ENCODE measurements around the gene FAM177B.

DNA sequence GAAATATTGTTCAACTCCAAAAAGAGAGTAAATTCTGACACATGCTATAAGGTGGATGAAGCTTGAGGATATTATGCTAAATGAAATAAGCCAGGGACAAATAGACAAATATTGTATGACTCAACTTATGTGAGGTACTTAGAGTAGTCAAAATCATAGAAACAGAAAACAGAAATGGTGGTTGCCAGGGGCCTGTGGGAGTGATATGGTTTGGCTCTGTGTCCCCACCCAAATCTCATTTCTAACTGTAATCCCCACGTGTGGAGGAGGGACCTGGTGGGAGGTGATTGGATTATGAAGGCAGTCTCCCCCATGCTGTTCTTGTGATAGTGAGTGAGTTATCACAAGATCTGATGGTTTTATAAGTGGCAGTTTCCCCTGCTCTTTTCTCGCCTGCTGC lies 53.1 kb downstream of the FAM177B start:
- TF ChIP-seq CTBP1 (IDR thresholded peaks at IDR 0.05; ENCODE audit: borderline replicate concordance) (no peak), SP1 (IDR thresholded peaks at IDR 0.05) (no peak), FOXM1 (IDR thresholded peaks at IDR 0.05; ENCODE audit: borderline replicate concordance) (no peak), SUZ12 (IDR thresholded peaks at IDR 0.05) (no peak), BHLHE40 (IDR thresholded peaks at IDR 0.05; ENCODE audit: borderline replicate concordance) (no peak), FOXA1 (IDR thresholded peaks at IDR 0.05) (no peak), HDGF (IDR thresholded peaks at IDR 0.05; ENCODE audit: borderline replicate concordance) (no peak), TARDBP (IDR thresholded peaks at IDR 0.05) (no peak), L3MBTL2 (conservative IDR thresholded peaks at IDR 0.05) (no peak), ZNF384 (IDR thresholded peaks at IDR 0.05) (no peak)
- TF ChIP-seq, protein P1, sequence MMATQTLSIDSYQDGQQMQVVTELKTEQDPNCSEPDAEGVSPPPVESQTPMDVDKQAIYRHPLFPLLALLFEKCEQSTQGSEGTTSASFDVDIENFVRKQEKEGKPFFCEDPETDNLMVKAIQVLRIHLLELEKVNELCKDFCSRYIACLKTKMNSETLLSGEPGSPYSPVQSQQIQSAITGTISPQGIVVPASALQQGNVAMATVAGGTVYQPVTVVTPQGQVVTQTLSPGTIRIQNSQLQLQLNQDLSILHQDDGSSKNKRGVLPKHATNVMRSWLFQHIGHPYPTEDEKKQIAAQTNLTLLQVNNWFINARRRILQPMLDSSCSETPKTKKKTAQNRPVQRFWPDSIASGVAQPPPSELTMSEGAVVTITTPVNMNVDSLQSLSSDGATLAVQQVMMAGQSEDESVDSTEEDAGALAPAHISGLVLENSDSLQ (IDR thresholded peaks at IDR 0.05): no peak

Data from HEK293T (cell line).